MV-4-11 (cell line): ENCODE measurements around the gene CABP4.

Experiments used
- DNase-seq: peaks from one replicate; lab custom pipeline; 2025; lab: John Stamatoyannopoulos, UW

The CABP4 gene

GRCh38 chr11:67435727-67436458 lies 19.3 kb upstream of the CABP4 start:
- DNase-seq = no peak

- no peak for DNase-seq
These were observed 18.6 kb upstream of the CABP4 start for GRCh38 chr11:67436459-67437081.

DNA sequence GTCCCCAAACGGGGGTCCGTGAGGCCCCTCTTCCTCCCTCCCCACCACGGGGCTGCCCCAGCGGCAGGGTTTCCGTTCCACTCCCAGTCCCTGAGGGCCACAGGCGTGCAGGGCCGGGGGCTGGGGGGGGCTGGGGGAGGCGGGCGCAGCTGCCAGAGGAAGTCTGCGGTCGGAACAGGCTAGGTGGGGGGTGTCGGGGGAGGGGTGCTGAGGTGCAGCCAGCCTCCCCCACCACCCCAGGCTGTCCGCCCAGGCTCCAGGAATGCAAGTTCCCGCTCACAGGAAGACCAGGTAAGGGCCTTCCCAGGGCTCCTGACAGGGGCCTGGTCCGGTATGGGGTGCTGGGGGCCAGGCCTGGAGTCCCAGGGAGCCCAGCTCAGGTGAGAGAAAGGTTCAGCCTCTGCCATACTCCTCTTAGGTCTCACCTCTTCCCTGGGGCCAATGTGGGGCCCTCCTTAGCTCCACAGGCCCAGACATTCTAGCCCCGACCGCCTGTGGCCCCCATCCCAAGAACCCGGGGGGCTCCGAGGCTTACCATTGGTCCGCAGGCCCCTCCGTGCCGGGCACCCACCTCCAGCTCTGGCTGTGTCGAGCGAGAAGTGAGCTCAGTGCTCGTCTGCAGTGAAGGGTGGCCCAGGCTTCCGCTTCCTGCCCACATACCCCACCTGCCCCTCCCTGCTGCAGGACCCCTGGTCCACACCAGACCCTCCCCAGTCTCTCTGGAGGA lies 17.9 kb upstream of the CABP4 start, which contains the start of gene PTPRCAP:
Gene PTPRCAP, minus strand, starts transcription at position 601 of the 727 bp plus-strand sequence. Its CDS starts 63 bp downstream, at position 538.
- DNase-seq = no peak

- no peak for DNase-seq
These were observed 17.4 kb upstream of the CABP4 start for GRCh38 chr11:67437809-67438157.

DNA sequence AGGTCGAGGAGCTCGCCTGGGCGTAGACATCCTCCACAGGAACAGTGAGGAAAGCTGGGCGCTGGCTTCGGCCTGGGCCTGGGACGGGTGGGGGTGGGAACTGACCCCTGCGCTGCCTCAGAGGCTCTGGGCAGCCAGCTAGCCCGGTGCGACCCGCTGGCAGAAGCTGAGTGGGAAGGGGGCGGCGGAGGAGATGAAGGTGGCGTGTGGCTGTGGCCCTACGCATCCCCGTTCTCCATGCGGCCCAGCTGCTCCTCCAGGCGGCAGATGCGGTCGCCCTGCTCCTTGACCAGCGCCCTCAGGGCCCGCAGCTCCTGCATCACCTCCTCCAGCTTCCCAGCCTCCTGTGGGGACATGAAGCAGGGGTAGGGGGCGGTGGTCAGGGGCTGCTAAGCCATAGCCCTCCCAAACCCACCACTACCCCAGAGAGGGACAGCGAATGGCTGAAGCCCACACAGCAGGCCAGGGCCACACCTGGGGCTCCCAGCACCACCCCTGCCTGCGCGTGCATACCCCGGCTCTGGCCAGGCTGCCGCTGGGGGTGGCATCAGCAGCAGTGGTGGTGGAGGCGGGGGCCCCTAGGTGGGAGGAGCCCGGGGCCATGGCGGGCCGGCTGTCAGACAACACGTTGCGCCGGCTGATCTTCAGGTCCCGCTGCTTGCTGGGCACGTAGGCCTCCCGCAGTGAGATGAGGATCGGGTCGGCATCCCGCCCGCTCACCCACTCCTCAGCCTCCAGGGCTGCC lies 16.8 kb upstream of the CABP4 start:
- DNase-seq = no peak

- DNase-seq = peak; percentile 19
These were observed 15.6 kb upstream of the CABP4 start for GRCh38 chr11:67439321-67440228.

DNA sequence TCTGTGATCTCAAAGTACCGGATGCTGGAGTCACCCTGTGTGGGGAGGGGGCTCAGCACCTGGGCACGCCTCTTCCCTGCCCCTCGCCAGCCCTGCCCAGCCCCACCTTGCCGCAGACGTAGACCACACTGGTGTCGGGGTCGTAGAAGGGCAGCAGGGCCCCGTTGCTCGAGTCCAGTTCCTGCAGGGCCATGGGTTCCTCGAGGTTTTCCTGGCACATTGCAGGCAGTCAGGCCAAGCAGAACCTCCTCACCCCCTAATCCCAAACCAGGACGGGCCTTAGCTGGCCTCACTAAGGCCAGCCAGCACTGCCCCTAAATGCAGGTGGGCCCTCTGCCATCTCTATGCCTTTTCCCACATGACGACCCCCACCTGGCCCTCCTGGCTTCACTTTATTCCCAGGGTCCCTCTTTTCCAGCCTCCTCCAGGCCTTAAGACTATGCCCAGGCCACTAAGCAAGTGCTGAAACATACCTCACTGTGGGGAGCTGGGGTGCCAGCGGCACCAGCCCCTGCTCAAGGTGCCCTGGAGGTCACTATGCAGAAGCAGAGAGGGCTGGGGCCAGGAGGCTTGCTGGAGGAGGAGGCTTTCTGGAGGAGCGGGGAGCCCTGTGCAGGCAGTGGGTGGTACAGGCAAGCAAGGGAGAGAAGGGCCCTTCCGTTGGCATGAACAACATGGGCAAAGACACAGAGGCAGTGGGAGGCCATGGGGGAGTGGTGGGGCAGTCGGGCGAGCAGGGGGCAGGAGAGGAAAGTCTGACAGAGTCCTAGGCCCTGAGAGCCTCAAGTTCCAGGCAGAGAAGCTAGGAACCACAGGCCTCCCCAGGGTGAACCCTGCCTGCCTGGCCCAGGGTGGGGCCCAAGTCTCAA lies 14.7 kb upstream of the CABP4 start:
- DNase-seq = no peak

GRCh38 chr11:67441098-67441563 lies 14.0 kb upstream of the CABP4 start:
- DNase-seq = no peak

- no peak for DNase-seq
These were observed 13.3 kb upstream of the CABP4 start for GRCh38 chr11:67441731-67442351.

- no peak for DNase-seq
These were observed 12.4 kb upstream of the CABP4 start for GRCh38 chr11:67442504-67443404.

DNA sequence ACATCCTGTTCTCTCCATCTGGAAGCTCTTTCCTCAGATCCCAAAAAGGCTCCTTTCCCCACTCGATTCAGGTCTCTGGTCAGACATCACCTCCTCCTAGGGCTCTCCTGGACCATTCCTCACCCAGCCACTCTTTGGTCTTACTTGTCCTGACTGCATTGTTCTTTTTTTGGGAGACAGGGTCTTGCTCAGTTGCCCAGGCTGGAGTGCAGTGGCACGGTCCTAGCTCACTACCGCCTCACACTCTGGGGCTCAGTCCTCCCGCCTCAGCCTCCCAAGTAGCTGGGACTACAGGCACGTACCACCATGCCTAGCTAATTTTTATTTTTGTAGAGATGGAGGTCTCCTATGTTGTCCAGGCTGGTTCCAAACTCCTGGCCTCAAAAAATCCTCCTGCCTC lies 9.6 kb upstream of the CABP4 start:
- DNase-seq = no peak

- no peak for DNase-seq
These were observed 6.9 kb upstream of the CABP4 start for GRCh38 chr11:67448220-67448609.

GRCh38 chr11:67449116-67449844 lies 5.9 kb upstream of the CABP4 start:
- DNase-seq = no peak

DNA sequence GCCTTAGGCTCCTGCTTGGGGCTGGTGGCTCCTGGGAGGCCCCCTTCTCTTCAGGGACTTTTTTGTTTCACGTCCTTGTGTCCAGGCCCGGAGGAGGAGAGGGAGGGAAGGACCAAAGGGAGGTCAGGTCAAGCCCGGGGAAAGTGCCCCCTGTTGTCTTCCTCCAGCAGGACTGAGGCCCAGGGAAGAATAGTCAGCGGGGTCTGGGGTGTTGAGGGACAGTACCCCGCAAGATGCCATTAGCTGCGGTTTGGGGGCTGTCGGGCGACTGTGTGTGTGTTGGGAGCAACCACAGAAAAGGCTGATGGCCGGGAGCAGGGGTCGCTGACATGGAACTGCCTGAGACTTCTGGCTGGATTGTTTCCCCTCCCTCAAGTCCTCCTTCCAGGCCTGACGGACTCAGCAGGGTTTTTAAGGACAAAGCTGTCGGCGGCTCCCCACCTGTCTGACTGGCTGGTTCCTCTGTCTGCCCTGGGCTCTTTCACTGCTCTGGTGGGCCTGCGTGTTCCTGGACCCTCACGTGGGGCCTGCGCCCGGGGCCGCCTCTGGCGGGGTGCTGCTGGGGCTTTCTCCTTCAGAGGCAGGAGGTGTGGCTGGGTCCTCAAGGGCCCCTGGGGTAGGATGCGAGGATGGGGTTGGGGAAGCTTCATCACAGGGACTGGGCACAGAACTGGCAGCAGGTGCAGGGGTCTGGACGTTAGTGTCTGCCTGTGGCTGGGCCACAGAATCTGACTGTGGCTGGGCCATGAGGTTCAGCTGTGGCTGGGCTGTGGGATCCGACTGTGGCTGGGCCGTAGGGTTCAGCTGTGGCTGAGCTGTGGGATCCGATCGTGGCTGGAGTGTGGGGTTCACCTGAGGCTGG lies 4.1 kb upstream of the CABP4 start:
- no peak for DNase-seq

DNA sequence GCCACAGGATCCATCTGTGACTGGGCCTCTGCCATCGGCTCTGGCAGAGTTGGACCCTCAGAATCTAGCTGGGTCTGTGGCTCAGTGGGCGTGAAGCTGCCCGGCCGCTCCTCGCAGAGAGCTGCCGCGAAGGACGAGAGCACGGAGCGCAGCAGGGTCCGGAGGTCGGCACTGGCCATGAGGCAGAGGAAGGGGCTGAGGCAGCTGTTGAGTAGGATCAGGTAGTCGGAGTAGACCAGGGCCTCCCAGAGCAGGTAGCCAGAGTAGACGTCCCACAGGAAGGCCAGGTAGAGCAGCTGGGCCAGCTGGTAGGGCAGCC lies 3.5 kb upstream of the CABP4 start:
- DNase-seq = no peak

DNA sequence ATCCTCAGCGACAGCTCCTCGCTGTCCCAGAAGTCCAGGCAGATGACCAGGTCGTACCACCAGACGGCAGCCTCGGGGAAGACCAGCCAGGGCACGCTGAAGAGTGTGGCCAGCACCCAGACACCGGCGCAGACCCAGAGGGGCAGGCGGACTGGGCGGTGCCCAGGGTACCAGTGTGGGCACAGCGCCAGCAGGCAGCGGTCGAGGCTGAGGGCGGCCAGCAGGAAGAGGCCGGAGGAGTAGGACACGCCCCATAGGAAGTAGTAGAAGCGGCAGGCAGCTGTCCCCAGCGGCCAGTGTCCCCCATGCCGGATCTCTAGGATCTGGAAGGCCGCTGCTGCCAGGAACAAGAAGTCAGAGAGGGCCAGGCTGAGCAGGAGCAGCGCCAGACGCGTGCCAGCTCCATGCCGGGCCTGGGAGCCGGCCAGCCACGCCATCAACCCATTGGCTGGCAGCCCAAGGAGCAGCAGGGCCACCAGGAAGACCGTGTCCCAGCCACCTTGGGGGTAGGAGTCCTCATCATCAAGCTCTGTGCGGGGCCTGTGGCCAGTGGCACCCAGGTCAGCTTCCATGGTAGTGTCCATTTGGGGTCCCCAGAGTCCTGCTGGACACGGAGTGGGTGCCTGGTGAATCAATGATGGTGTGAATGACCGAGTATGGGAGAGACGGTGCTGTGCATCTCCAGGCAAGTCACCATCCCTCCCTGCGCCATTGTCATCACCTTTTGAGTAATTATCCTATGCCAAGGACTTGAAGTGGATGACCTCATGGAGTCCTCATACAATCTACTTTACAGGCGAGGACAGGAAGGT lies 2.8 kb upstream of the CABP4 start, which contains the start of gene GPR152:
Gene GPR152, minus strand, starts transcription at position 589 of the 812 bp plus-strand sequence. Its CDS starts 5 bp downstream, at position 584.
- no peak for DNase-seq
